GM10847 (cell line): ENCODE data around the gene MMP2.

Experiments
- POLR2A ChIP-seq: IDR thresholded peaks from 2 replicates; pipeline ENCODE4 v1.6.1; 2011; ENCODE audit not compliant: insufficient read length; ENCODE audit errors: extremely low read depth

The MMP2 gene

GRCh38 chr16:55499281-55499680 lies 20.3 kb downstream of the MMP2 start:
- no peak for TF ChIP-seq POLR2A

GRCh38 chr16:55499951-55500529 lies 21.0 kb downstream of the MMP2 start:
- TF ChIP-seq POLR2A, result no peak

GRCh38 chr16:55500530-55501011 lies 21.6 kb downstream of the MMP2 start:
- no peak for TF ChIP-seq POLR2A

- no peak for TF ChIP-seq POLR2A
Measured at GRCh38 chr16:55501549-55502322, 22.7 kb downstream of the MMP2 start.

- no peak for TF ChIP-seq POLR2A
Measured at GRCh38 chr16:55502801-55503366, 23.9 kb downstream of the MMP2 start.

- no peak for TF ChIP-seq POLR2A
Measured at GRCh38 chr16:55503726-55504550, 24.9 kb downstream of the MMP2 start.

GRCh38 chr16:55505333-55506015 lies 26.5 kb downstream of the MMP2 start:
- TF ChIP-seq POLR2A, result no peak

GRCh38 chr16:55506083-55506482 lies 27.1 kb downstream of the MMP2 start:
- no peak for TF ChIP-seq POLR2A

- TF ChIP-seq POLR2A, result no peak
Measured at GRCh38 chr16:55506708-55507107, 27.7 kb downstream of the MMP2 start.

- TF ChIP-seq POLR2A, result no peak
Measured at GRCh38 chr16:55508271-55508921, 29.4 kb downstream of the MMP2 start.

- no peak for TF ChIP-seq POLR2A
Measured at GRCh38 chr16:55508941-55509931, 30.2 kb downstream of the MMP2 start, which contains the start of gene LPCAT2. Gene LPCAT2, plus strand, starts transcription at chr16:55509072. Its CDS starts 110 bp downstream, at chr16:55509182.

GRCh38 chr16:55510185-55510805 lies 31.3 kb downstream of the MMP2 start:
- no peak for TF ChIP-seq POLR2A

GRCh38 chr16:55512941-55513340 lies 33.9 kb downstream of the MMP2 start:
- no peak for TF ChIP-seq POLR2A
